HepG2 (cell line): ENCODE measurements around the gene EPN3. TPM values are rescaled to one million over a fixed set of nuclear protein-coding genes. Genes with fewer than 3 reads are reported as not detected.

Experiments
- HMG20B ChIP-seq: conservative IDR thresholded peaks from 2 replicates; pipeline ENCODE4 v1.6.1; 2016; ENCODE audit warnings: missing genetic modification reagents, missing compliant biosample characterization
- KAT7 ChIP-seq: IDR thresholded peaks from 2 replicates; pipeline ENCODE4 v1.6.1; 2018; ENCODE audit warnings: borderline replicate concordance, missing compliant biosample characterization
- KAT8 ChIP-seq: IDR thresholded peaks from 2 replicates; pipeline ENCODE4 v1.6.1; 2016; ENCODE audit warnings: missing genetic modification reagents, missing compliant biosample characterization
- MTERF4 ChIP-seq: sonication (generic); formaldehyde crosslinking; IDR thresholded peaks from 2 replicates; pipeline ENCODE4 v1.8.0; 2023; ENCODE audit warnings: mild to moderate bottlenecking, missing genetic modification reagents
- PHF20 ChIP-seq: sonication (generic); formaldehyde crosslinking; IDR thresholded peaks from 2 replicates; pipeline ENCODE4 v1.5.0; 2020; ENCODE audit warnings: mild to moderate bottlenecking, missing genetic modification reagents
- POLR2AphosphoS5 ChIP-seq: IDR thresholded peaks from 2 replicates; pipeline ENCODE4 v1.6.1; 2012; ENCODE audit warnings: low read depth, low read length
- SIX4 ChIP-seq: sonication (generic); formaldehyde crosslinking; IDR thresholded peaks from 2 replicates; pipeline ENCODE4 v1.4.0; 2020; ENCODE audit warnings: missing genetic modification reagents
- SMAD1 ChIP-seq: sonication (generic); formaldehyde crosslinking; IDR thresholded peaks from 2 replicates; pipeline ENCODE4 v1.4.0; 2020; ENCODE audit warnings: missing genetic modification reagents, low read depth, mild to moderate bottlenecking, borderline replicate concordance
- SNAI1 ChIP-seq: sonication (generic); formaldehyde crosslinking; IDR thresholded peaks from 2 replicates; pipeline ENCODE4 v1.5.0; 2020; ENCODE audit warnings: mild to moderate bottlenecking, missing genetic modification reagents, borderline replicate concordance
- TAF1 ChIP-seq: sonication (generic); formaldehyde crosslinking; IDR thresholded peaks from 2 replicates; pipeline ENCODE4 v1.4.0; 2020; ENCODE audit warnings: missing genetic modification reagents
- TBX2 ChIP-seq: sonication (generic); formaldehyde crosslinking; IDR thresholded peaks from 2 replicates; pipeline ENCODE4 v1.5.0; 2020; ENCODE audit warnings: missing genetic modification reagents, mild to moderate bottlenecking, borderline replicate concordance
- TFDP1 ChIP-seq: IDR thresholded peaks from 2 replicates; pipeline ENCODE4 v1.6.1; 2016; ENCODE audit warnings: missing compliant biosample characterization, missing genetic modification reagents, borderline replicate concordance
- ZFP41 ChIP-seq: sonication (generic); formaldehyde crosslinking; IDR thresholded peaks from 2 replicates; pipeline ENCODE4 v1.4.0; 2020; ENCODE audit warnings: mild to moderate bottlenecking, missing genetic modification reagents, borderline replicate concordance
- ZNF20 ChIP-seq: sonication (generic); formaldehyde crosslinking; IDR thresholded peaks from 2 replicates; pipeline ENCODE4 v1.4.0; 2020; ENCODE audit warnings: mild to moderate bottlenecking, moderate library complexity, missing genetic modification reagents
- ZNF350 ChIP-seq: sonication (generic); formaldehyde crosslinking; IDR thresholded peaks from 2 replicates; pipeline ENCODE4 v1.4.0; 2020; ENCODE audit warnings: mild to moderate bottlenecking, low read depth, missing genetic modification reagents, borderline replicate concordance
- ZNF510 ChIP-seq: sonication (generic); formaldehyde crosslinking; IDR thresholded peaks from 2 replicates; pipeline ENCODE4 v1.4.0; 2020; ENCODE audit warnings: low read depth, mild to moderate bottlenecking, missing genetic modification reagents
- ZNF550 ChIP-seq: sonication (generic); formaldehyde crosslinking; IDR thresholded peaks from 2 replicates; pipeline ENCODE4 v1.4.0; 2020; ENCODE audit warnings: mild to moderate bottlenecking, missing genetic modification reagents, borderline replicate concordance
- ZNF567 ChIP-seq: sonication (generic); formaldehyde crosslinking; IDR thresholded peaks from 2 replicates; pipeline ENCODE4 v1.8.1; 2023; ENCODE audit warnings: mild to moderate bottlenecking, missing genetic modification reagents, borderline replicate concordance
- ZNF687 ChIP-seq: sonication (generic); formaldehyde crosslinking; IDR thresholded peaks from 2 replicates; pipeline ENCODE4 v1.5.1; 2020; ENCODE audit warnings: mild to moderate bottlenecking, missing genetic modification reagents, moderate library complexity
- ZNF776 ChIP-seq: sonication (generic); formaldehyde crosslinking; IDR thresholded peaks from 2 replicates; pipeline ENCODE4 v1.4.0; 2020; ENCODE audit warnings: mild to moderate bottlenecking, missing genetic modification reagents
- ZSCAN31 ChIP-seq: sonication (generic); formaldehyde crosslinking; IDR thresholded peaks from 2 replicates; pipeline ENCODE4 v1.5.0; 2020; ENCODE audit warnings: low read depth, mild to moderate bottlenecking, missing genetic modification reagents
- ZZZ3 ChIP-seq: sonication (generic); formaldehyde crosslinking; IDR thresholded peaks from 2 replicates; pipeline ENCODE4 v1.4.0; 2020; ENCODE audit warnings: missing genetic modification reagents, mild to moderate bottlenecking, borderline replicate concordance
- polyA plus RNA-seq, 8 experiments: library from polyadenylated mRNA; depleted of rRNA in 3 of 8; stranded (reverse) in 7 of 8; unstranded in 1 of 8; fragments of >200 nt; fragmentation: Illumina TruSeq in 4 of 8; extraction: Trizol in 4 of 8; gene quantifications; 2 replicates each; pipeline versions ENCODE4 v1.2.1 to v1.2.3, GENCODE V29; 2011 to 2016; ENCODE audit warnings: low read depth in 4 of 8, missing spikeins in 1 of 8, mixed read lengths in 1 of 8; ENCODE audit not compliant: insufficient read depth in 1 of 8
- total RNA-seq, 5 experiments: library from RNA; depleted of rRNA; stranded (reverse); fragments of >200 nt; fragmentation: Illumina TruSeq; extraction: Trizol; gene quantifications; 2 replicates each; pipeline ENCODE4 v1.2.3, GENCODE V29; 2016; ENCODE audit warnings: low read depth in 1 of 5

The EPN3 gene
- total and polyA plus RNA-seq, 2 of the 13 experiments (the other 11 are each of a cell fraction or from before 2014, with no cell fraction given), result 0.11 to 0.95 TPM

DNA sequence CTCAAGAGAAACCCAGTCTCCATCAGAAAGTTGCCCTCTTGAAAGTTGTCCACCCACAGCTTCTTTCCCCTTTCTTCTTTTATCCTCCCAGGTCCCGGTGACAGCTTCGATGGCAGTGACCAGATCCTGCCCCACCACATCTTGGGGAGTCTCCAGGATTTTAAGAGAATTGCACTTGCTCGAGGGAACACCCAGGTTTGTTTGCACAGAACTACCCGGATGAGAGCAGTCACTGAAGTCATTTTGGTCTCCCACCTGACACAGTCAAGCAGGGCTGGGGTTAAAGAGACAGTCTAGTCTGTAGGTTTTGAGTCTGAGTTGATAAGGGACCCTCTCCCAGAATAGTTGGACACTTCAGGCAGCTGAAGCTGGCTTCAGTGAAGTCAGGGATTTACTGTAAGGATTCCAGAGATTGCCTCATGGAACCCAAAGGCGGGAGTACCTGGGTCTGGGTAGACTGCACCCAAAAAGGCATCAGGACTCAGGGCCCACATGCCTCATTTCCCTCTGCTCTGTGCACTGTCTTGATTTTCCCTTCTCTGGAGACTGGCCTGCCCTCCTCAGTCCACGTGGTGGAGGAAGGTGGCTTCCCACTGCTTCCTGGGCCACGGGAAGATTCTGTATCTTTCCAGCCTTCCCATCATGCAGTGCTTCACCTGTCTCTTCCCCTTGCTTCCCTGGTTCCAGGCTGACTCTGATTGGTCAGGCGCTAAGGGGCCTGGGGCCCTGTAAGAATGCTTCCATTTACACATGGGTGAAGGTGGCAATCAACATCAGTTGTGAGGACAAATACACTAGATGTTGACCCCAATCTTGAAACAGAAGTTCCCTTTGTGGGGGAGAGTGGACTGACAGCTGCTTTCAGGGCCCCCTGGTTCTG, 14.8 kb upstream of the EPN3 start (continued):
- TF ChIP-seq ZZZ3 (CRISPR knock-in tag) (no peak), POLR2AphosphoS5 (peak; percentile 24; the same call in 1 of the 2 replicates), TFDP1 (CRISPR knock-in tag) (0 out of 2 replicates have a peak, but pooled peaks have one; percentile 55), ZNF350 (peak; percentile 35; the same call in 1 of the 2 replicates), KAT7 (CRISPR knock-in tag) (no peak), ZNF776 (CRISPR knock-in tag) (peak; percentile 74; the same call in 1 of the 2 replicates), TAF1 (CRISPR knock-in tag) (peak; percentile 47; the same call in 1 of the 2 replicates), ZNF20 (CRISPR knock-in tag) (no peak), ZSCAN31 (CRISPR knock-in tag) (no peak), ZFP41 (CRISPR knock-in tag) (peak; percentile 92; the same call in 1 of the 2 replicates), SMAD1 (CRISPR knock-in tag) (peak; percentile 71; the same call in 1 of the 2 replicates), ZNF567 (CRISPR knock-in tag) (0 out of 2 replicates have a peak, but pooled peaks have one; percentile 69), SIX4 (CRISPR knock-in tag) (0 out of 2 replicates have a peak, but pooled peaks have one; percentile 8), KAT8 (CRISPR knock-in tag) (0 out of 2 replicates have a peak, but pooled peaks have one; percentile 38), ZNF550 (0 out of 2 replicates have a peak, but pooled peaks have one; percentile 53), ZNF687 (CRISPR knock-in tag) (peak; percentile 55; the same call in 1 of the 2 replicates), ZNF510 (0 out of 2 replicates have a peak, but pooled peaks have one; percentile 19), HMG20B (CRISPR knock-in tag) (0 out of 2 replicates have a peak, but pooled peaks have one; percentile 9), MTERF4 (peak; percentile 60), PHF20 (CRISPR knock-in tag) (0 out of 2 replicates have a peak, but pooled peaks have one; percentile 35), SNAI1 (peak; percentile 49; the same call in 1 of the 2 replicates), TBX2 (CRISPR knock-in tag) (peak; percentile 45; the same call in 1 of the 2 replicates)
